RKO (cell line): ENCODE measurements around the gene KCND3.

Experiments used
- DNase-seq: peaks from one replicate; pipeline ENCODE4 v3.0.0-alpha.2; 2016; ENCODE audit warnings: low spot score

The KCND3 gene

GRCh38 chr1:111739925-111740765 lies 249.3 kb downstream of the KCND3 start:
- DNase-seq, result no peak

GRCh38 chr1:111739194-111739924 lies 250.1 kb downstream of the KCND3 start, which contains the start of gene INKA2:
TSS of gene INKA2 (minus strand) at chr1:111739395. CDS start at chr1:111739242, 153 bp downstream.
- DNase-seq, result peak; percentile 89

DNA sequence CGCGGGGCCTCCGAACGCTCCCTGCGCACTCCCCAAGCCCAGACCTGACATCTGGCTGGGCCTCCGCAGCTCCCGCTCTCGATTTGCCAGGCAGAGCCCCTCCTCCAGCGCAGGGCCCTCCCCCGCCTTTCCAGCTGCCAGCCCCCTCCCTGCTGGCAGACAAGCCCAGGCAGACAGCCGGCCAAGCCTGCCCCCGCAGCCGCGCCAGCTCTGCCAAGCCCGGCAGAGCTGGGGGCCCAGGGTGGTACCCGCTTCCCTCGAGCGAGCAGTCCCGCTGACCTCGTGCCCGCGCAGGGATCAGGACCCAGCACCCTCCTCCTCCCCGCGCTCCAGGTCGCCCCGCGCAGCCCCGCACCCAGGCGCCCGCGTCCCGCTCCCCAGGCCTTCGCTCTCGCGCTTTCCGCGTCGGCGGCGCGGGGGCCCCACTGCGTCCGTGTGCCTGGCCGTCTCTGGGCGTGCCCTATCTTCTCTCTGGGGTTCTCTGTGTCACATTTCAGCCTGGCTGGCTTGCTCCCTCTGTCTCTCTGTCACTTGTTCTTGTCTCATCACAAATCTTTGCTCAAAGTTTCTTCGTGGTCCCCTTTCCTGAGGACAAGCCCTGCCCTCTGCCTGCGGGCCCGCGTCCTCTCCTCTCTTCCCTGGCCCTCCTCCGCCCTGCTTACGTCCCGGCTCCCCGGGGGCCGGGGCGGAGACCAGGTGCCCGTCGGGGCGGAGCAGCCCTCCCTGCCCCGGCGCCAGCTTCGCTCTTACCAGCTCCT lies 250.9 kb downstream of the KCND3 start:
- DNase-seq, result peak; percentile 61

GRCh38 chr1:111738133-111738435 lies 251.4 kb downstream of the KCND3 start:
- DNase-seq, result no peak

DNA sequence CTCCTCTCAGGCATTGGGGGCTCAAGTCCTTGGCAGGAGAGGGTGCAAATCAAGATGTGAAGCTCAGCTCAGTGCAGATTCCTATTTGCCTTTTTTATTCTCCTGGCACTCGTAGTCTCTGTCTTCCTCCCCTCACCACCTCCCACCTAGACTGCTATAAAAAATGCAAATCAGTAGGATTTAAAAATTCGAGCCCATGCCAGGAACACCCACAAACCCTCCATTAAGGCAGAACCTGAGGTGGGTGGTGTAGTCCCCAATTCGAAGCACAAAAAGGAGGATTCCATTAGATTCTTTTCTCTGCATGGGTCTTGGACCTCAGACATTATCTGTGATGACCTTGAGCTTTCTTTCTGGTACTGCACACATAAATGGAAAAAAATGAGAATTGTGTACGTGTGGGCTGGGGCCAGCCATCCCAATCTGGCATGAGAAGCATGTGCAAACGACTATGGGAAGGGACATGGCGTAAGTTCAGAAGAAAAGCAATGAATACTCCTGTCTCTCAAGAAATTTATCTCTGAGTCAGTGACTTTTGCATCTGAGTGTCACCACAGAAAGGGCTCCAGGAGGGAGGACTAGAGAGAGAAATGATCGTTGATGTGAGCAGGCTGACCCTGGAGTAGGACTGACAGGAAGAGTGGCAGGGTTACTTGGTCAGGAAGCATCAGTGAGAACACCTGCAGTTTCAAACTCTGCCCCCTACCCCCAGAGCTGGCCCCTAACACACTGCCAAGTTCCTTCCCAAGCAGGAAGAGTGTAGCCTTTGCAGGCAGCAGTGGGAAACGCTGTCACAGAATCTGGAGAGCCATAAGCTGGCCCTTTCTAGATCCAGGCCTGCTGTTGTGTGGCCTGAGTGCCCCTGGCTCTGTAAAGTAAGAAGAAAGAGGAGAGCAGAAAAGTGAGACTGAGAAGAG lies 252.0 kb downstream of the KCND3 start:
- DNase-seq, result no peak

- no peak for DNase-seq
These were observed 252.8 kb downstream of the KCND3 start for GRCh38 chr1:111736548-111737215.

GRCh38 chr1:111735858-111736544 lies 253.5 kb downstream of the KCND3 start:
- DNase-seq, result no peak

DNA sequence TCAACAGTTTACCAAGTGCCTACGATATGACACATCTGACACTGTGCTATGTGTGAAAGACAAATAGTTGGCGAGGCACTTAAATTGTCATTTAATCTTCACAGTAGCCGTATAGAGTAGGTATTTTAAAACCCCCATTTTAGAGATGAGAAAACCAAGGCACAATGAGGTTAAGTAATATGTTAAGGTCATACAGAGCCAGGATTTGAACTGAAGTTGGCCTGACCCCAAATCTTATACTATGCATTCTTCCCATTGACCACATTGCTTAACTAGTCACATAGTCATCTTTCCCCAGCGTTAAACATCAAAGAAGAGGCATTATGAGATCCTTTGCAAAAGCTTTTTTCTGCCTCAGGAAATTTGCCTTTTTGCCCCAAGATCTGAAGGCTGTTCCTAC lies 254.1 kb downstream of the KCND3 start:
- no peak for DNase-seq

GRCh38 chr1:111734856-111735255 lies 254.6 kb downstream of the KCND3 start:
- no peak for DNase-seq

GRCh38 chr1:111734426-111734825 lies 255.0 kb downstream of the KCND3 start:
- no peak for DNase-seq

DNA sequence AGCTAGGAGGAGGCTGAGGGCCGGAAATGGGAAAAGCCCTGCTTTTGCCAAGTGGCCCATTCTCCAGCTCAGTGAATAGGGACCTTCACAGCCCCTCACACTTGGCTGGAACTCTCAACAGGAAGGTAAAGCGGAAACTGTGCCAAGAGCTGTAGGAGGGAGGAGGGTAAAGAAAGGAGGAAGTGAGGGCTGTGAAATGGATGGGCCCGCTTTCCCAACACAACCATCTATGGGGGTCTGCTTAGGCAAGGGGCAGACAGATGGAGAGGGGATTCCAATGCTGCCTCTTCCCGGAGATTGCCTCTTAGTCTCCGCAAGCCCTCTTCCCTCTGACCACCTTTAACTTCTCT lies 255.5 kb downstream of the KCND3 start:
- DNase-seq, result no peak

DNA sequence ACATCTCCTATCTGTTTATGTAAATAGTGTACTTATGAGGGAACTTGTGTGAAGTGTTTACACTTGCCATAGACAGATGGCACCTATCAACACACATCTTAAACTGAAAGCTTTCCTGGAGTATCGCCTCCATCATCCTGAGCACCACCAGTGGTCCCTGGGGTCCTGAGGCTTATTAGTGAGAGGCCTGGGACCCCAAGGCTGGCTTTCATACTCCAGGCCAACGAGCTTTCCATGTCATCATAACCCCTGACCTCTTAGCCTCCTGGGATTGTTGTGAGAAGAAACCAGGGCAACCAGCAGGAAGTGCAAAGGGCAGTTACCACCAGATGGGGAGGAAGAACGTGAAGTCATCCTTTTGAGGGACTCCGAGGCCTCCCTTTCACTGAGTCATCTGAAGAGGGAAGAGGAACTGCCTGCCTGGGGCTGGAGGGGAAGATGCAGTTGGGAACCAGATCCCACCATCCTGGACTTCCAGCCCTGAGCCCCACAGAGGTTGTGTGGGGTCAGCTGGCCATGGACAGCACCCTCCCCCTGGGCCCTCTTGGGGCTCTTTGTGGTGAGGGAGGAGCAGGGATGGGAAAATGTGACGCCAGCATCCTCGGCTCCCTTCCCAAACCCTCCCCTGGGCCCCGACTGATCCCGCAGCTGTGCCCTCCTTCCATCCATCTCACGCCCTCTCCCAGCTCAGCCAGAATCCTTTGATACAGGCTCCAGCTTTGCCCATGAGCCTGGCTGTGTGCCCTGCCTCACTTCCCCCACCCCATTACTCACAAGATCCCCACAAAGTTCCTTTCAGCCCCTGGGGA lies 256.1 kb downstream of the KCND3 start:
- peak; percentile 66 for DNase-seq

DNA sequence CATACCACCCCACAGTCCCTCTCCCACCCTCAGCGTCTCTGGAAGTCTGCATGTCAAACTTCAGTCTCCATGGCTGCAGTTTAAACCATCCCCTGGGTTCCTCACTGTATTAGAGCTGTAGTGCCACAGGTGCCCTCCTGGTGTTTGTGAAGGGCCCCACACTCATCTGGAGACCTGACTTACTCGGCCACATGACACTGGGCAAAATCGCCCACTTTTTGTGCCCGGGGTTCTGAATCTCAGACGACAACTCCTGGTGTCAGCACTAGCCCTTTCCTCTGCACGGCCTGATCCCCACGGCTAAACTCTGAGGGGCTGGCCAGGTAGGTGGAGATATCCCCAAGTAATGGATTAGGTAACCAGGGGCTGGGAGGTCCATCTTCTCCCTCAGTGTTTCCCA lies 256.8 kb downstream of the KCND3 start:
- no peak for DNase-seq

GRCh38 chr1:111731956-111732355 lies 257.5 kb downstream of the KCND3 start:
- DNase-seq, result no peak

DNA sequence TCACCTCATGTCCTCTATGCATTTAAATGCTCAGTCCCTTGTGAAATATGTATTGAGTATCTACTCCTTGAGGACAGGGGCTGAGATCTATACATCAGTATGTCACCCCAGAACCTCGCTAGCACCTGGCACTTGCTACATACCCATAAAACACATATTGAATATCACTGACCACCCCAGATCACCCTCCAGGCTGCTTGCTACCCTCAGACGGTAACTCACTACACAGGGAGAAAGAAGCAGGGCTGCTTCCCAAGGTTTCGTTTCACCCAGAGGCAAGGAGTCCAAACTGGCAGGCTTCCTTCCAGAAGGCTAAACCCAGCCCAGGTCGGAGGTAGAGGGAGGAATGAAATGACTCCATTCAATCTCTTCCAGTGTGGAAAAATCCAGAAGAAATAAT lies 258.8 kb downstream of the KCND3 start:
- DNase-seq, result no peak

DNA sequence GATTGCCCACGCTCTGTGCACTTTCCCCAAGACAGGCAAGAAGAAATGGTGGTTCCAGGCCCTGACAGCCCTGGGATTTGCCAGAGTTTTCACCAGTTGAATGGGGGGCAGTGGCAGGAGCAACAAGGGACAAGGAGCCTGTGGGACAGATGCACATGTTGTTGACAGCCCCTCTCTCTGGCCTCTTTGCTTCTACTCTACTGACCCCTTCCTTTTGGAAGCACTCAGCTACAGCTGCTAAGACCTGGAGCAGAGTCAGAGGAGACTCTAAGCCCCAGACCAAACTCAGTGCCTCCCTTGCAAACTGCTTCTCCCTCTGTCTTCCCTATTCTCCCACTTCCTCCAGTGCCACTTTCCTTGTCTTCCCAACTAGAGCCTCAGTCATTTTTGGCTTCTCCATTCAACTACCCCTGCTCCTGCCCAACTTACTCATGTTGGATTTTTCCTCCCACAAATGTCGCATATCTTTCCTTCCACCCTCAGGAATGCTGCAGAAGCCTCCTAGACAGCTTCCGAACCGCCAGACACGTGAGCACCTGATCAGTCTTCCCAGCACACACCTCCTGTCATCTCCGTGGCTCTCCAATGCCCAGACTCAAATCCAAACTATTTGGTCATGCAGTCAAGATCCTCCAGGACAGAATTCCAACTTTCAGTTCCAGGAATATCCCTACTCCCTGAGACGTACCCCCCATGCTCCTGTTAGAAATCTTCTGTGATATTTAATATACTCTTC lies 259.4 kb downstream of the KCND3 start:
- no peak for DNase-seq

- no peak for DNase-seq
These were observed 260.1 kb downstream of the KCND3 start for GRCh38 chr1:111729271-111729921.

DNA sequence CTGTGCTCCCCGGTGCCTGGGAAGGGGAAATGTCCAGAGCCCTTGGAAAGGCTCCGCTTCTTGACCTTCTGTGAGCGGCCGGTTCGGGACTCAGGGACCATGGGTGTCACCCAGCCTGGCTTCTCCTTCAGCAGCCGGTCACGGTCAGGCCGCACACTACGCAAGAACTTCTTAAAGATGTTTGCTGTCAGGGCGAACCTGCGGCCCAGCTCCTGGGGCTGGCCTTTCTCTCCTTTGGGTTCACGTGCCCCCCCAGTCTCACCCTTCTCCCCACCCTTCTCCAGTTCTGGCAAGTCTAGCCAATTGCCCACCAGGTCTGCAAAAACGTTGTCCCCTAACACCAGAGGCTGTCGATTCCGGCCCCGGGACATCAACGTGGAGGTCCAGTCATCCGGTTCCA lies 262.4 kb downstream of the KCND3 start:
- no peak for DNase-seq

- DNase-seq, result no peak
These were observed 264.3 kb downstream of the KCND3 start for GRCh38 chr1:111725192-111725591.
